Muscle of back (tissue), 13 donors: ENCODE results near the gene C21orf58. TPM values are rescaled to one million over a fixed set of nuclear protein-coding genes. Genes with fewer than 3 reads are reported as not detected.
"Not testable (repeated sequence)": the region's sequence is repeated elsewhere in the genome, so short reads cannot be mapped to it uniquely, and the experiment has no call there.

Experiments
- DNase-seq, 3 donors: peaks; one replicate each; pipeline versions ENCODE4 v3.0.0 to v3.0.0-alpha.2; 2013
- long read RNA-seq, 9 donors: transcript quantifications; one replicate each; lab custom pipeline, GENCODE V29; 2026
- polyA plus RNA-seq, 10 donors: library from polyadenylated mRNA; unstranded; fragments of 120-200 nt; gene quantifications; one replicate each; pipeline ENCODE4 v1.2.1, GENCODE V29; 2013; ENCODE audit not compliant: insufficient read length in 10 of 10

C21orf58 gene
- 10 to 100 TPM in 1 of 10 donors, 1 to 10 TPM in 9; 4.3 to 10.6 (median 6.3) TPM for polyA plus RNA-seq
- long read RNA-seq, donor 1 = 0 reads
- long read RNA-seq, donor 2 = 0 reads
- long read RNA-seq, donor 3 = 0 reads
- long read RNA-seq, donor 4 = 0 reads
- long read RNA-seq, donor 5, partial matches to known transcripts = 26 of 26 reads
- long read RNA-seq, donor 5, other reads (novel, unspliced or antisense) = 0 of 26 reads
- long read RNA-seq, donor 6 = 0 reads
- long read RNA-seq, donor 7, partial matches to known transcripts = 34 of 34 reads
- long read RNA-seq, donor 7, other reads (novel, unspliced or antisense) = 0 of 34 reads
- long read RNA-seq, donor 8 = 0 reads
- long read RNA-seq, donor 9 = 0 reads

DNA sequence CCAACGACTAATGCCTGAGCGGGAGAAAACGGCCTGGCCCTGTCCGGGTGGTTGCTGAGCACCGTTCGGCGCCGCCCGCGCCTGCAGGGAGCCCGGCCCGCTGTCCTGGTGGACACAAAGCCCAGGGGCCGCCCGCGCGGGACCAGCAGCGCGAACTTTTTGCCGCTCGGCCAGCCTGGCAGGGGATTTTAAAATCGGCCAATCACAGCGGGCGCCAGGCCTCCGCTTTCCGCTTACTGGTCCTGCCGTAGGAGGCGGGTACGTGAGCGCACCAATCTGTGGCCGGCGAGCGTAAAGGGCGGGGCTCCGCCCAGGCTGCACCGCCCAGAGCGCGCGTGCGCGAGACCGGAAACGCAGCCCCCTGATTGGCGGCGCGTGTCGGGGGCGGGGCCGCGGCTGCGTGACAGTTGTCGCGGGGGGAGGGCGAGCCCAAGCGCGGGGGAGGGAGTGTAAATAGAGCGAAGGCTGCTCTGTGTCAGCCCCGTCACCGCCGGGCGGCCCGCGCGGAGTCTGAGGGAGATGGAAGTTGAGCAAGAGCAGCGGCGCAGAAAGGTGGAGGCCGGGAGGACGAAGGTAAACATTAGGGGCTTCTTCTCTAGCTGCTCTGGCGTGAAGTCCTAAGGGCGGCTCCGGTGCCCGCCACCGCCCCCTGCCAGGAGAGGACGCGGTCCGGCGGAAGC, at the start of gene C21orf58, which contains the start of gene PCNT:
Gene C21orf58 (minus strand): TSS at position 161 of the 680 bp plus-strand sequence. CDS start 1,132 bp downstream, outside the sequence.
Gene PCNT (plus strand): TSS at position 447 of the 680 bp plus-strand sequence. CDS start 73 bp downstream, at position 520.
- DNase-seq = peak; percentile 98 to 99 (median 99)

DNA sequence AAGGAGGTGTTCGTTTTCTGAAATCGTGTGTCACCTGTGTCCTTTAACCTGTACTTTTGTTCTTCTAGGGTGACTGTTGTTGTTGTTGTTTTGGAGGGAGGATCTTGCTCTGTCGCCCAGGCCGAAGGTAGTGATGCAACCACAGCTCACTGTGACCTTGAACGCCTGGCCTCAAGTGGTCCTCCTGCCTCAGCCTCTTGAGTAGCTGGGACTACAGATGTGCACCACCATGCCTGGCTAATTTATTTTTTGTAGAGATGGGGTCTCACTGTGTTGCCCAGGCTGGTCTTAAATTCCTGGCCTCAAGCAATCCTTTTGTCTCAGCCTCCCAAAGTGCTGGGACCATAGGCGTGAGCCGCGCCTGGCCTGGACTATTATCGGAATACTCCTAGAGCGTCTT, 49.3 kb upstream of the C21orf58 start:
- DNase-seq = not testable (repeated sequence)

DNA sequence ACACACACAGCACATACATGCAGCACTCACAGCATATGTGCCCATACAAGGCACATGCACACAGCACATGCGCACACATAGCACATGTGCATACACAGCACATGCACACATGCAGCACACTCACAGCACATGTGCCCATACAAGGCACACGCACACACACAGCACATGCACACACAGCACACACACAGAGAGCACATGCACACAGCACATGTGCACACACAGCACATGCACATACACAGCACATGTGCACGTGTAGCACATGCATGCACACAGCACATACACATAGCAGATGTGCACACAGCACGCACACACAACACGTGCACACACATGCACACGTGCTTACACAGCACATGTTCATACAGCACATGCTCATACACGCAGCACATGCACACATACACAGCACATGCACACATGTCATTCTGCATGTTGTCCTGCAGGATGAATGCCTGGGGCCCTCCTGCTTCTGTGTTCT, 48.4 kb upstream of the C21orf58 start:
- DNase-seq = no peak

DNA sequence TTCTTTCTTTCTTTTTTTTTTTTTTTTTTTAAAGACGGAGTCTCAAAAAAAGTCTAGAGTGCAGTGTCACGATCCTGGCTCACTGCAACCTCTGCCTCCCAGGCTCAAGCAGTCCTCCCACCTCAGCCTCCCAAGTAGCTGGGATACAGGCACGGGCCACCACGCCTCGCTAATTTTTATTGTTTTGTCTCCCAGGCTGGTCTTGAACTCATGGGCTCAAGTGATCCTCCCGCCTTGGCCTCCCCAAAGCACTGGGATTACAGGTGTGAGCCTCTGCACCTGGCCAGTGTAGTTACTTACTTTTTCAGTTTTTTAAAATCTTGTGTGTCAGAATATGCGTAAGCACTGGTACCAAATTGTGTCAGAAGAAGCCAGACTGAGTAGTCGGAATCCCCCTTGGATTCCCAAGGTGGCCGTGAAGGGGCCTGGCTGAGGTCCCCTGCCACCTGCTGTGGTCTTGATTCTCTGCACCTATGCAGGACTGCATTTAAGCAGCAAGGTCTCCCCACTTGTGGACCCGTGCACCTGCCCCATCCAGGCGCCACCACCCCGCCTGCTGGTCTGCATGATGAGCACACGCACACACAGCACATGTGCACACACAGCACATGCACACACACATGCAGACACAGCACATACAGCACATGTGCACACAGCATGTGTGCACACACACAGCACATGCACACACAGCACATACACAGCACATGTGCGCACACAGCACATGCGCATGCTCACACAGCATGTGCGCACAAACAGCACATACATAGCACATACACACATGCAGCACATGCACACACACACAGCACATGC, 47.7 kb upstream of the C21orf58 start:
- no peak for DNase-seq

DNA sequence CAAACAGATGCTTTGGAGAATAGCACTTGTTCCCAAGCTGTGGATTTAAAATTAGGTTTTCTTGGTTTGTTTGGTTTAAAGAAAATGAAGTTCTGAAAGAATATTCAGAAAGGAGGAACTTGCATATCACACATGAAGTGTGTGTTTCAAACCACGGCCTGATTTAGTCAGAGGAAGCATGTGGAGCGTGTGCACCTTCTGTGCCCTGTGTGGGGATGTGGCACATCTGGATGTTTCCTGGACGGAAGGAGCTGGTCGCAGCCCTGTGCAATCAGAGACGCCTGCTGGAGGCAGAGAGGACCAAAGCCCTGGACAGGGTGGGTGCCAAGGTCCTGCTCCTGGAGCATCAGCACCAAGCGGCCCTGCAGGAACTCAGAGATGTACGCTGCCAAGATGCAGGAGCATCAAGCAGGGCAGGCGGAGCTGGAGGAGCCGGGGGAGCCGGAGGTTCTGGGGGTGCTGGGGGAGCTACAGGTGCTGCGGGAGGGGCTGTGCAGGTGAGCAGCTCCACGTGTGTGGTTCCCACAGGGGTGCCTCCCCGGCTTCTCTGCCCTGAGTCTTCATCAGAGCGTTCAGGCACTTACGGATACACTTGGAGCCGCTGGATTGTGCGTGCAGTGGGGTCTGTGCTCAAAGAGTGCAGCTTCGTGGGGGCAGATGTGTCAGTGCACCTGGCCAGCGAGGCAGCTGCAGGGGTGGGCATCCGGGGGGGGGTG, 46.0 kb upstream of the C21orf58 start:
- DNase-seq = no peak

DNA sequence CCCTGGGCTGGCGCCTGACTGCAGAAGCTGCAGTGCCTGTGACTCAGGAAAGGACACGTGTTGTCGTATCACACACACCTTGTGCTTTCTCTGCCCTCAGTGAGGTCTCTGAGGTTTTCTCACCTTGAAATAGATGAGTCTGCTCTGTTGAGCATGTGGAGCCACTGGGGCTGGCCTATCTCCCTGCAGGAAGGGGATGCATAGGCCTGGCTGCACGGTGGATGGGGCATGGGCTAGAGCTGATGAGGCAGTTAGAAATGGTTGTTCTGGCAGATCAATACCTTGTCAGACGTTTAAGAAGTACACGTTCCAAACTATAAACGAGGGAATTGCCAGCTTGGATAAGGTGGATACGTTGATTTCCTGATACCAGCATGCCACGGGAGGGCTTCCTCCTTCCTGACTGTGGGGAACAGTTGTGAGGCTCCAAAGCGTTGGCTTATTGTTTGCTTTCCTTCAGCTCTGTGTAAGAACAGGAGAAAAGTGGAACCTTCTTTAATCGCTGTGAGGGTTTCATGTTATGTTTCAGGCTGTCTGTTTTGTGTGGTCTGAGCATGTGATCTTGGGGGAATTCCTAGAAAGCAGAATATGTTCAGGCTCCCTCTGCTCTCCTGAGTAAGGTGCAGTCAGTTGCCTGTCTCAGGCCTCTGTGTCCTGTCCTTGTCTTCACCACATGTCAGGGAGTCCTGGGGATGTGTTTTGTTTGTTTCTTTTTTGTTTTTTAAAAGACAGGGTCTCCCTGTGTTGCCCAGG, 45.0 kb upstream of the C21orf58 start:
- DNase-seq = no peak

DNA sequence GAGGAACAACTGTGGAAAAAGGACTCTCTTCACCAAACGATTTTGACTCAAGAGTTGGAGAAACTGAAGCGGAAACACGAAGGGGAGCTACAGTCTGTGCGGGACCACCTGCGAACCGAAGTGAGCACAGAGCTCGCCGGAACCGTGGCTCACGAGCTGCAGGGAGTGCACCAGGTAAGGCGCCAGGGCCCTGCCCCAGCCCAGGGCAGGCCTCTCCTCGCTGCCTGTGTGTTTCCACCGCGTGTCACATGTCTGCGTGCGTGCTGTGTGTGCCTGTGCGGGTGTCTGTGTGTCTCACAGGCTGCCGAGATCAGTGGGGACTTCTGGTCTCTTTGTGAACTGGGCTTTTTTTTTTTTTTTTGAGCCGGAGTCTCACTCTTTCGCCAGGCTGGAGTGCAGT, 43.3 kb upstream of the C21orf58 start:
- no peak for DNase-seq

DNA sequence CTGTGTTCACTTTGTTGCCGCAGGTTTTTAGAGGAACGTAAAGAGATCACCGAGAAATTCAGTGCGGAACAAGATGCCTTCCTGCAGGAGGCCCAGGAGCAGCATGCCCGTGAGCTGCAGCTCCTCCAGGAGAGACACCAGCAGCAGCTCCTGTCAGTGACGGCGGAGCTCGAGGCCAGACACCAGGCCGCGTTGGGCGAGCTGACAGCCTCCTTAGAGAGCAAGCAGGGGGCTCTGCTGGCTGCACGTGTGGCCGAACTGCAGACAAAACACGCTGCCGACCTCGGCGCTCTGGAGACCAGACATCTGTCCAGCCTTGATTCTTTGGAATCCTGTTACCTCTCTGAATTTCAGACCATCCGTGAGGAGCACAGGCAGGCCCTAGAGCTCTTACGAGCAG, 42.9 kb upstream of the C21orf58 start:
- DNase-seq = no peak

DNA sequence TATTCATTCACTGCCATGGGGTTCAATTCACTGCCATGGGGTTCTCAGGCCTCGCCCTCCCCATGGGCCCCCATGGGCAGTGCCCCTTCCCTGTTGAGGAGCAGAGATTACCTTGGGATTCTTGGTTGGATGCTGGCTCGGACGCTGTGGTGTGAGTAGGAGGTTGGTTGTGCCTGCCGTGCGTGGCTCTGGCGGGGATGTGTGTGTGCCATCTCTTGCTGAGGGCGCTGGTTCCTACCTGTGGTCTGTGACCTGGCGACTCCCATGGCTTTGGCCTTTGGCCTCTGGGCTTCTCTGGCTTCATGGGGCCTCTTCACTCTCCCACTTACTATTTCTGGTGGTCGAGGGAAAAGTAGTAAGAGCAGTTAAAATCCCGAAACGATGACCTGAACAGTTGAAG, 42.4 kb upstream of the C21orf58 start:
- DNase-seq = no peak

DNA sequence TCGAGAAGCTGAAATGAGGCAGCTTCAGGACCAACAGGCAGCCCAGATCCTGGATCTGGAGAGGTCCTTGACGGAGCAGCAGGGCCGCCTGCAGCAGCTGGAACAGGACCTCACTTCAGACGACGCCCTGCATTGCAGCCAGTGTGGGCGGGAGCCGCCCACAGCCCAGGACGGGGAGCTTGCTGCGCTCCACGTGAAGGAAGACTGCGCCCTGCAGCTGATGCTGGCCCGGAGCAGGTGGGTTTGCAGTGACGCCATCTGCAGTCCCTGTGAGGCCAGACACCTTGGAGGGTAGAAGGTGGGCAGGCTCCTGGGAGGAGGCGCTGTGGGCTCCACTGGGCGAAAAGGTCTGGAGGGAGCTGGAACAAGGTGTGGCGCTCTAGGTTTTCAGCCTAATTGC, 40.0 kb upstream of the C21orf58 start:
- DNase-seq = no peak

DNA sequence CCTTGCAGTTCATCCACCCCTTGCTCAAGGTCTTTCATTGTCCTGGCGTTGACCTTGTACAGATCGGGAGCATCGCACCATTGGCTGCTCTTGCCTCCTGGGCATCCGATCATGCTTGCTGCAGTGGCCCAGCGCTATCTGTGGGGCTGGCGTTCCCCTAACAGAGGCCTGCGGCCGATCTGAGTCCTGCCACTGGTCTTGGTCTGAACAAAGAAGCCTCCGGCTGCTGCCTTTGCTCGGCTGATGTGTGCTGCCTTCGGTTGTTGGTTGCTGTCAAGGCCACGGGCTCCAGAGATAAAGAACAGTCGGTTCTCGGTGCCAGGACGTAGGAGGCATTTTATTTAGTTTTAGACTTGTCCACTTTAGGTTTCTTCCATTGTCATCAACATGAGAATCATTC, 39.3 kb upstream of the C21orf58 start:
- no peak for DNase-seq

DNA sequence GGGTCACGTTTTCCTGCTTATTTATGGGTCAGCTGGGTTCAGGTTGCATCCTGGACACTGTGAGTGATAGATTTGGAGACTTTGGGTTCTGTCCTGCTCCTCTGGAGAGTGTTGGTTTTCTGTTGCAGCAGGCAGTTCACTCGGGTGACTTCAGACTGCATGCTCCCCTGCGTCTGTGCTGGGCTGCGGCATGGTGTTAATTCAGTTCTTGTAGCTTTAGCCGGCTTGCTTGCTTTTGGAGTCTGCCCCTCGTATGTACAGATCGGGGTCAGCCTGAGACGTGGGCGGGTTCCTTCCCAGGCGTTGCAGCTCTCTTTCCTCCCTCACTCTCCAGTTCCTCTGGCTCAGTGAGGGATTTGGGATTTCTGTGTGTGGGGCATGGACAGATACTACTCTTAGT, 38.3 kb upstream of the C21orf58 start:
- DNase-seq = no peak

DNA sequence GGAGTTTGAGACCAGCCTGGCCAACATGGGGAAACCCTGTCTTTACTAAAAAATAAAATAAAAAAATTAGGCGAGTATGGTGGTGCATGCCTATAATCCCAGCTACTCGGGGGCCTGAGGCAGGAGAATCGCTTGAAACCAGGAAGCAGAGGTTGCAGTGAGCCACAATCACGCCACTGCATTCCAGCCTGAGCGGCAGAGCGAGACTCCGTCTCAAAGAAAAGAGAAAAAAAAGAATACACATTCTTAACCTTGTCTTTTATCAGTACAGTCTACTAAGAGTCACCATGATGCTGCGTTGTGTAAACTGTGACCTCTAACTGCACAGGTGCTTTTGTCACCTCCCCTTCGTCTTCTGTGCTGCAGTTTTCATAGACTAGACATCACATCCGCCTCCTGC, 37.5 kb upstream of the C21orf58 start:
- no peak for DNase-seq

DNA sequence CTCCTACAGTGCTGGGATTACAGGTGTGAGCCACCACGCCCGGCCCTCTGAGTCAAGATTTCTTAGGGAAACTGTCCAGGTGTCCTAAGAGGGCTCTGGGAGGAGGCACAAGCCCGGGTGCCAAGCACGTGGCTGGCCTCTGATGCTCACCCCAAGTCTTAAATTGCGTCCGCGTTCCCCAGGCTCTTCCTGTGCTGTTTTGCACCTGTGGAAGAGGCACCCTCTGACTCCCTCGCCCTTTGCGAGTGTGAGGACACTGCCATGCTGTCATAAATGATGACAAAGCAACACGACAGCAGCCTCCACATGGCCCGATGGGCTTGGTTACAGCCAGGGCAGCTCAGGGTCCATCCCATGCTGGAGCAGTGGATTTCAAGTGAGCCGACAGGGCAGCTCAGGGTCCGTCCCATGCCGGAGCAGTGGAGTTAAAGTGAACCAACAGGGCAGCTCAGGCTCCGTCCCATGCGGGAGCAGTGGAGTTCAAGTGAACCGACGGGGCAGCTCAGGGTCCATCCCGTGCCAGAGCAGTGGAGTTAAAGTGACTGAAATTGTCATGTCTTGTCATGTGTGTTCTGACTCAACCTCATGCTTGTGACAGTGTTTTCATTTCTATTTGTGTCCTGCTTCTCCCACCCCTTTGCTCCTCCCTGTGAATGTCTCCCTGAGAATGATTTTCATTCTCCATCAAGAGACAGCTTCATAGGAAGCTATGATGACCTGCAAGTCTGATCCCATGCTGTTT, 34.2 kb upstream of the C21orf58 start:
- DNase-seq = no peak

DNA sequence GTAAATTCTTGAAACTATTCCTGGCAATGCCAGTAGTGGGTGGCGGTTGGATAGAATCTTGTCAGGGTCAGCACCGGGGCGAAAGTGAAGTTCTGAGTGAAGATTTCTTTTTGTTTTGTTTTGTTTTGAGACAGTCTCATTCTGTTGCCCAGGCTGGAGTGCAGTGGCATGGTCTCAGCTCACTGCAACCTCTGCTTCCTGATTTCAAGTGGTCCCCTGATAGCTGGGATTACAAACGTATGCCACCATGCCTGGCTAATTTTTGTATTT, 33.6 kb upstream of the C21orf58 start:
- DNase-seq = no peak

DNA sequence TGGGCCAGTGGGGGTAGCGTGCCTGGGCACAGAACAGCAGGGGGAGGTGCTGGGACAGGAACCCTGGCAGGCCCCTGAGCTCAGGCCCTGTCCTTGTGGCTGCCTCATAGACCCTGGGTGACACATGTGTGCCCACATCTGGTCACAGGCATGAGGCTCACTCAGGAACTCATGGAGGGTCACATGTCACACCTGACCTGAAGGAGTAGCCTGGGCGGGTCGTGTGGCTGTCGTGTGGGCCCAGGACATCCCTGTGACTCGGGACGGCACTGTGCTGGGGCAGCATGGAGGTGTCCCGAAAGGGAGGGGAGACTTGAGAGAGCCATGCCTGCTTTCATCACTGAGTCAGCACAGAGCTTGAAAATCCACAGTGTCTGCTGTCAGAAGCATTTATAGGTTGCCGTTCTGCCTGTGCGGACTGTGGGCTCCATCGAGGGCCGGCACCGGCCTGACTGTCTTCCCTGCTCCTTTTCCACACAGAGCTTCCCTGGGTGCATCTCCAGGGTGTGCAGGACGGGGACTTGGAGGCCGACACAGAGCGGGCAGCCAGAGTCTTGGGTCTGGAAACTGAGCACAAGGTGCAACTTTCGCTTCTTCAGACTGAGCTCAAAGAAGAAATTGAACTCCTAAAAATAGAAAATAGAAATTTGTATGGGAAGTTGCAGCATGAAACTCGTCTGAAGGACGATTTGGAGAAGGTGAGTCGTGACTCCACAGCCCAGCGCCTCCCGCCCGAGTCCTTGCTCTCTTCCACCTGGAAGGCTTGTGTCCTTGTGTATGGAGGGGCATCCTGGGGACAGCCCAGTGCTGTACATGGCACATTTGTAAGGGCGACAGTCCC, 33.0 kb upstream of the C21orf58 start:
- DNase-seq = no peak

DNA sequence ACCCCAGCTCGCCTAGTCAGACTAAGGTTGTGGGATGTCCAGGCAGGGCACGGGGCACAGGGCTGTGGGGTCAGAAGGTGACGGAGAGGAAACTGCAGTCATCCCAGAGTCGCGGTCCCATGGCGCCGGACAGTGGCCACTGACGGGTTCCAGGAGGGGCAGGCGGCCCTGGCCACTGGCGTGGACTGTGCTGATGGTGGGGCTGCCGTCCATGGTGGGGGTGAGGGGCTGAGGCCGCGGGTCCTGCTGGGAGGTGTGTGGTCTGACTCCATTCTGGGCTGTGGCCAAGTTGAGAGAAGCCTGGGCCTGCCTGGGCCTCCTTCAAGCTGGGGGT, 32.3 kb upstream of the C21orf58 start:
- no peak for DNase-seq

DNA sequence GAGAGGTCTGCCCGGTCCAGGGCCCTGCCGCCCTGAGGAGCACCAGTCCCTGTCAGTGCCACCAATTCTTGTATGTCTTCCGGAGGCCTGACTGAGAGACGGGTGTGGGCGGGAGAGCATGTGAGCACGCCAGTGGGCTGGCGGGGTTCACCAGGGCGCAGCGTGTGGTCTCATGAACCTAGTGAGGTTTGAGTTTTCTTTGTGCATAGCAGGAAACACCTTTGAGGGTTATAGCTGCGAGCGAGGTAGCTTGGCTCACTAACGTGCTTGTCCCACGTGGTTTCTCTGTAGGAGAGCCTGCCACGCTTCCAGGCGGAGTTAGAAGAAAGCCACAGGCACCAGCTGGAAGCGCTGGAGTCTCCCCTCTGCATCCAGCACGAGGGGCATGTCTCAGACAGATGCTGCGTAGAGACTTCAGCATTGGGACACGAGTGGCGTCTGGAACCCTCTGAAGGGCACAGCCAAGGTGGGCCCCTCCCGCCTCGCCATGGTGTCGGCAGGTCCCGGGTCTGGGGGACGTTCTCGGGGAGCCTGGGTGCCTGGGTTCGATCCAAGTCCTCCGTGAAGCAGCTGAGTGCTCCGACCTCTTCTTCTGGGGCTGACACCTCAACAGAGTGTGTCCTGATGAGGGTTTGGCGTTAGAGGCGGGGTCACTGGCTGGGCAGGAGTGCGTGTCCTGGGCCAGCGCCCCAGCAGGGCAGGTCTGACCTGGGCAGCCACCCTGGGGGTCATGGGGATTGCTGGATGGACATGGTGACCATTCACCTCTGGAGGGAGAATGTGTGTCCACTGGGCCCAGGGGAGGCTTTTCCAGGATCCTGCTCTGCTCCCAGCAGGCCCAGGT, 31.7 kb upstream of the C21orf58 start:
- no peak for DNase-seq

DNA sequence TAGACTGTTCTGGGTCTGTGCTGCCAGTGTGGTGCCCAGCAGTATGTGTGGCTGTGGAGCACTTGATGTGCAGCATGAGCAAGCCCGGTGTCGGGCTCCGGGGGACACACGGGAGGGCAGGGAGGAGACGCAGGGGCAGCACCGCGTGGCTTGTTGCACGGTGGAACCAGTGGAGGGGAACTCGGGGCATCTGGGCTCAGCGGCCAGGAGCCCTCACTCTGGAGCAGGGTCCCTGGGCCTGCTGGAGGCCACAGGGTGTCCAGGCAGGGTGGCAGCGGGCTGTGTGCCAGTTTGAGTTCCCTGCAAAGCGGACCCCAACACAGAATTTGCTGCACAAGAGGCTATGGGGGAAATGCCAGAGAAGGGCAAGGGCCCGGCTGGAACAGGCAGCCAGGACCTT, 30.8 kb upstream of the C21orf58 start:
- DNase-seq = no peak
